ENCODE measurements around the gene PRH2.

PRH2 gene

DNA sequence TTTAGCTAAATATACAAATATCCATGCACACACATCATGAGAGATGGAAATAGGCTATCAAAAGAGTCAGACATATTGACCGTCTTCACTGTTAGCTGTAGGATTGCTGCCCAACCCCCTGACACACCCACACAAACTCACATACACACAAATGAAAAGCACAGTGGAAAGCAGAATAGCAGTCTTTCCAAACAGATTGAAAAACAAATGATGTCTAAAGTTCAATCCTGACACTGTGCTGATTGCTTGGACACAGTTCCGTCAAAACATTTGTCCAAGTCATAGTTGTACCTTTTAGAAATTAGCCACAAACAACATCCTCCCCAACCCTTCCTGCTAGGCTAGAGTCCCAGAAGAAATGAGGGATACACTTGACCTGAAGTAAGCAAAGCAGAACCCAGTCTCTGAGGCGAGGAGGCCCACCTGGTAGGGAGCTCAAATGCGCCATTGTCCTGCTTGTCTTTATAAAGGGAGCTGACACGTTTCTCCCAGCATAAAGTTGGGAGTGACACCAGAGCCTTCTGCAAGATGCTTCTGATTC is at the start of gene PRH2:
Gene PRH2, plus strand, starts transcription at position 491 of the 541 bp plus-strand sequence. Its CDS starts 38 bp downstream, at position 529.
- Histone ChIP-seq H3K36me3 (ENCODE audit: insufficient read depth, low read length) (no peaks in the 10 kb centered on the region), H3K9me3 (ENCODE audit: control insufficient read depth, insufficient read depth, low read length) (no peaks in the 10 kb centered on the region), H3K9ac (ENCODE audit: low read depth, low read length) (no peak within 1 kb of the TSS), H3K4me1 (ENCODE audit: insufficient read depth, low read length) (no peaks in the 10 kb centered on the region)

DNA sequence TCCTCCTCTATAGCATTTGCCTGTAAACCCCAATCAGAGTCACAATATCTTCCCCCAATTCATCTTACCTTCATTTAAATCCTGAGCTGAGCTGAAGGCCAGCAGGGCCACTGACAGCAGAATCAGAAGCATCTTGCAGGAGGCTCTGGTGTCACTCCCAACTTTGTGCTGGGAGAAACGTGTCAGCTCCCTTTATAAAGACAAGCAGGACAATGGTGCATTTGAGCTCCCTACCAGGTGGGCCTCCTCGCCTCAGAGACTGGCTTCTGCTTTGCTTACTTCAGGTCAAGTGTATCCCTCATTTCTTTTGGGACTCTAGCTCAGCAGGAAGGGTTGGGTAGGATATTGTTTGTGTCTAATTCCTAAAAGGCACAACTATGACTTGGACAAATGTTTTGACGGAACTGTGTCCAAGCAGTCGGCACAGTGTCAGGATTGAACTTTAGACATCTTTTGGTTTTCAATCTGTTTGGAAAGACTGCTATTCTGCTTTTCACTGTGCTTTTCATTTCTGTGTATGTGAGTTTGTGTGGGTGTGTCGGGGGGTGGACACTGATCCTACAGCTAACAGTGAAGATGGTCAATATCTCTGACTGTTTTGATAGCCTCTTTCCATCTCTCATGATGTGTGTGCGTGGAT is 44.8 kb upstream of the PRH2 start, which contains the start of gene PRH1:
Gene PRH1, minus strand, starts transcription at position 170 of the 640 bp plus-strand sequence. Its CDS starts 38 bp downstream, at position 132.
- H3K4me1 ChIP-seq (ENCODE audit: insufficient read depth, low read length), result no peaks in the 10 kb centered on the region

DNA sequence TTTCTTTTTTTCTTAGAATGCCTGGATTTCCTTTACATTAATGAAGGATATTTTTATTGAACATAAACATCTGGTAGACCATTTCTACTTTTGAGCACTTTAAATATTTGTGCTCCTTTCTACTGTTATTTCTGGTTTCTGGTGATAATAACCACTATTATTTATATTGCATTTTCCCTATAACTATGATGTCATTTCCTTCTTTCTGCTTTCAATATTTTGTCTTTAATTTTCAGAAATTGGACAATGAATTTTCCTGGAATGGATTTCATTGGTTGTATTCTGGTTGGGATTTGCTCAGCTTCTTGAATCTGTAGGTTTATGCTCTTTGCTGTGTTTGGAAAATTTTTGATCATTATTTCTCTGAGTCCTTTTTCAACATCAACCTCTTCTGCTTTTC is 39.8 kb upstream of the PRH2 start:
- Histone ChIP-seq H3K9ac (ENCODE audit: low read depth, low read length) (no peak overlapping the region), H3K4me1 (ENCODE audit: insufficient read depth, low read length) (no peaks in the 10 kb centered on the region), H3K9me3 (ENCODE audit: control insufficient read depth, insufficient read depth, low read length) (no peaks in the 10 kb centered on the region), H3K36me3 (ENCODE audit: insufficient read depth, low read length) (no peaks in the 10 kb centered on the region)

More for the DNA sequence above, 44.8 kb upstream of the PRH2 start, which contains the start of gene PRH1:
- no peaks in the 10 kb centered on the region for H3K36me3 ChIP-seq (ENCODE audit: insufficient read depth, low read length)
- no peak within 1 kb of the TSS for H3K9ac ChIP-seq (ENCODE audit: low read depth, low read length)
- H3K9me3 ChIP-seq (ENCODE audit: control insufficient read depth, insufficient read depth, low read length), result no peaks in the 10 kb centered on the region

DNA sequence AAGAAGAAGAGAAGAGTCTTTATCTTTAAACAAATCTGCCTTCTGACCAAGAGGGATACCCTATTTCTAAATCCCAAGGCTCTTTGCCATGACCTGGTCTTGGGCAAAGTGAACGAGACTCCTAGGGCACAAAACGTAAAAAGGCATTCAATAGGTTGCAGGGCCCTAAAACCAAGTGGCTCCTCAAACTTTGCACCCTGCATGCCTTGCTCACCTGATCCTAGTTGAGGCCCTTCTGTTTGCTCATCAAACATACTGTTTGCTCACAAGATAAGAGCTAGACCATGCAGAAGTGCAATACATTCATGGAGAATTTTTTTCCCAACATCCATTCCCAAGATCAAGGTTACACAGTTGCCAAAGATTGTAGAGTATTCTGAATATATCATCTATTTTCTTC is 37.1 kb upstream of the PRH2 start:
- Histone ChIP-seq H3K9ac (ENCODE audit: low read depth, low read length) (no peak overlapping the region), H3K9me3 (ENCODE audit: control insufficient read depth, insufficient read depth, low read length) (no peaks in the 10 kb centered on the region), H3K4me1 (ENCODE audit: insufficient read depth, low read length) (no peaks in the 10 kb centered on the region), H3K36me3 (ENCODE audit: insufficient read depth, low read length) (no peaks in the 10 kb centered on the region)

DNA sequence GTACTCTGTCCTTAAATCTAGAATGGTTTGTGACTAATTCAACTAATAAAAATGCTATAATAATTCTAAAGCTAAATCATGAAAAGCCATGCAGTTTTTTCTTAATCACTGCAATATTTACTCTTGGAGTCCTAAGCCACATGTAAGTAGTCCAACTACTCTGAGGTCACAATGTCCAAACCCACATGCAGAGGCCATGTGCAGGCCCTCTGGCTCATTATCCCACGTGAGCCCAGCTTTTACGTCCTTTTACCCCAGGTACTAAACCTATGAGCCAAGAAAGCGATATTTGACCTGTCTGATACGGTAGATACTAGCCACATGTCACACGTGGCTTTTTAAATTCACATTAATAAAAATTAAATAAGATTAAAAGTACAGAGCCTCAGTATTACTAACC is 32.2 kb upstream of the PRH2 start:
- Histone ChIP-seq H3K9me3 (ENCODE audit: control insufficient read depth, insufficient read depth, low read length) (no peaks in the 10 kb centered on the region; the same call in 1 of the 2 replicates), H3K36me3 (ENCODE audit: insufficient read depth, low read length) (no peaks in the 10 kb centered on the region), H3K9ac (ENCODE audit: low read depth, low read length) (no peak overlapping the region), H3K4me1 (ENCODE audit: insufficient read depth, low read length) (no peaks in the 10 kb centered on the region)

DNA sequence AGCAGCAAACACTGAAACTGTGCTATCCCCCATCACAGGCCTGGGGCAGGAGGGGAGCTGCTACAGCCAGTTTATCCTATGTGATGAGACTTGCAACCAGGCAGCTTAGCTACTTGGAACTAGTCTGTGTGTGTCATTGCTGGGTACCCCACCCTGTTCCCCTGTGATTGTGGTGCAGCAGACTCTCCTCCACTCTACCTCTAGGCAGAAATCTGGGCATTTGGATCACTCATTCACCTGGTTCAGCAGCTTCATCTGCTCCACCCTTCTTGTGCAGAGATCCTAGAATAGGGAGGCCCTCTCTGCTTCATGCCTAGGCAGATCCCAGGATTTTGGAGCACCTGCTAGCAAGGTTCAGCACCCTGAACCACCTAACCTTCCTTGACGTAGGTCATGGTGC is 28.5 kb upstream of the PRH2 start:
- Histone ChIP-seq H3K9me3 (ENCODE audit: control insufficient read depth, insufficient read depth, low read length) (peaks cover 9% of the 10 kb centered on the region), H3K4me1 (ENCODE audit: insufficient read depth, low read length) (no peaks in the 10 kb centered on the region), H3K9ac (ENCODE audit: low read depth, low read length) (no peak overlapping the region), H3K36me3 (ENCODE audit: insufficient read depth, low read length) (no peaks in the 10 kb centered on the region; the same call in 1 of the 2 replicates)

DNA sequence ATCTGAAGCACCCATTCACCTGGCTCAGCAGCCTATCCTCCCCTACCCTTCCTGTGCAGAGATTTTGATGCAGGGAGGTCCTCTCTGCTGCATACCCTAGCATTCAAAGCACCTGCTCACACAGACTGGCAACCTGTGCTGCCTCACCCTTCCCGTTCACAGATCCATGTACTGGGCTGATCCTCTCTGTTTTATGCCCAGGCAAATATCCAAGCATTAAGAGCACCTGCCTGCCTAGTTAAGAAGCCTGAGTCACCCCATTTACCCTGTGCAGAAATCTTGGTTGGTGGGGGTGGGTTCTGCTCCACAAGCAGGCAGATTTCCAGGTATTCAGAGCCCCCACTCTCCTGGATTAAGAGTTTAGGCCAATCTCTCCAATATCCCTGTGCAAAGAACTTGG is 28.1 kb upstream of the PRH2 start:
- H3K36me3 ChIP-seq (ENCODE audit: insufficient read depth, low read length), result no peaks in the 10 kb centered on the region; the same call in 1 of the 2 replicates
- H3K9ac ChIP-seq (ENCODE audit: low read depth, low read length), result no peak overlapping the region
- peaks cover 9% of the 10 kb centered on the region for H3K9me3 ChIP-seq (ENCODE audit: control insufficient read depth, insufficient read depth, low read length)
- H3K4me1 ChIP-seq (ENCODE audit: insufficient read depth, low read length), result no peaks in the 10 kb centered on the region

DNA sequence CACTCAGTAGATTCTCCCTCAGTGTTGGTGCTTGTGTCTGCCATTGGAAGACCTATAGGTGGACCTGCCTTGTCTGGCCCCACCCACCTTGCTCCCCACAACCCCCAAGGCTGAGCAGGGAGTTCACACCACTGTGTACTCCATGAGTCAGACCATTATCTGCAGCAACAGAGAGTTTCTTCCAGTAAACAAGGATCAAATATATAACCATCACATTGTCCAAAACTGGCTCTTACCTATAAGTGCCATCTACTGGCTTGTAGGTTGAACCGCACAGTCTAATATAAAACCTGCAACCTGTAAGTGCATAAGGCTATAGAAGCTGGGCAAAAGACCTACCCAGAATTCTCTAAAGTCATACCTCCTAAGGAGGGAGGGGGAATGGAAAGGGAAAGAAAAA is 27.6 kb upstream of the PRH2 start:
- Histone ChIP-seq H3K36me3 (ENCODE audit: insufficient read depth, low read length) (no peaks in the 10 kb centered on the region; the same call in 1 of the 2 replicates), H3K9me3 (ENCODE audit: control insufficient read depth, insufficient read depth, low read length) (peaks cover 9% of the 10 kb centered on the region), H3K4me1 (ENCODE audit: insufficient read depth, low read length) (no peaks in the 10 kb centered on the region), H3K9ac (ENCODE audit: low read depth, low read length) (no peak overlapping the region)

DNA sequence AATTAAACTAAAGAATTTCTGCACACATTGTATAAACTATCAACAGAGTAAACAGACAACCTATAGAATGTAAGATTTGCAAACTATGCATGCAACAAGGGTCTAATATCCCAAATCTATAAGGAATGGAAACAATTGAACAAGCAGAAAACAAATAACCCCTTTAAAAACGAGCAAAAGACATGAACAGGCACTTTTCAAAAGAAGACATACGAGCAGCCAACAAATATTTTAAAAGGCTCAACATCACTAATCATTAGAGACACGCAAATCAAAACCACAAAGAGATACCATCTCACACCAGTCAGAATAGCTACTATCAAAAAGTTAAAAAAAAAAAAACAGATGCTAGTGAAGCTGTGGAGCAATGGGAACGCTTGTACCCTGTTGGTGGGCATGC is 24.4 kb upstream of the PRH2 start:
- no peaks in the 10 kb centered on the region; the same call in 1 of the 2 replicates for H3K36me3 ChIP-seq (ENCODE audit: insufficient read depth, low read length)
- H3K9me3 ChIP-seq (ENCODE audit: control insufficient read depth, insufficient read depth, low read length), result peaks cover 9% of the 10 kb centered on the region
- no peaks in the 10 kb centered on the region for H3K4me1 ChIP-seq (ENCODE audit: insufficient read depth, low read length)
- H3K9ac ChIP-seq (ENCODE audit: low read depth, low read length), result no peak overlapping the region

DNA sequence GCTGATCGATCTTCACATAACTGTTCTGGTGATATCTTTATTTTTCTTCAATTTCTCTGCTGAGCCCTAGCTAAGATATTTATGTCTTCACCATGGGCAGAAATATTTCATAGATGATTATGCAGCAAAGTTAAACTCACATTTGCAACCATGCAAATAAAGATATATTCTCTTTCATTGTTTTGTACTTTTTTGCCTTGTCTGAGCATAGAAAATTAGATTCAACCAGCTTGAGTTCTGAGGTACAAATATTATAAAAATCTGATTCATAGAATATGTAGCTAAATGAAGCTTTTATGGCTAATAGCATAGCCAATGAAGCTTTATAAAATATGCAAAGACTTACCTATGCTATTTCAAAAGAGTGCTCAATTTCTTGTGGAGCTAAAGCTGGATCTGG is 19.6 kb upstream of the PRH2 start, which contains the start of gene TAS2R13:
Gene TAS2R13, minus strand, starts transcription at position 101 of the 400 bp plus-strand sequence. CDS start 264 bp downstream, outside the sequence.
- Histone ChIP-seq H3K9me3 (ENCODE audit: control insufficient read depth, insufficient read depth, low read length) (no peaks in the 10 kb centered on the region; the same call in 1 of the 2 replicates), H3K9ac (ENCODE audit: low read depth, low read length) (no peak within 1 kb of the TSS), H3K36me3 (ENCODE audit: insufficient read depth, low read length) (no peaks in the 10 kb centered on the region; the same call in 1 of the 2 replicates), H3K4me1 (ENCODE audit: insufficient read depth, low read length) (no peaks in the 10 kb centered on the region)

DNA sequence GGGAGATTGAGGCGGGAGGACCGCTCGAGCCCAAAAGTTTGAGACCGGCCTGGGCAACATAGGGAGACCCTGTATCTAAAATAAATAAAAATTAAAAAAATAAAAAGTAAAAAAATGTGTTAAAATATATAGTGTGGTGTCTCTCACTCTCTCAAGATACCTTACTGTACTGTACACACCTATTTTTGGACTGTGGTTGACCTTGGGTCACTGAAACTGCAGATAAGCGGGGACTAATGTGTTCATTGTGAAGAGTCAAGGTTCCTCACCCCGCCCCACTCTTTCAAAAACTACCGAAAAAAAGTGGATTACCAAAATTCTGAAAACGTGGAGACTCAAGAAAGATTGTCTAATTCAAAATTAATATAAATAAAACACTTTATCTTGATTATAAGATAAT is 18.7 kb upstream of the PRH2 start:
- no peaks in the 10 kb centered on the region; the same call in 1 of the 2 replicates for H3K9me3 ChIP-seq (ENCODE audit: control insufficient read depth, insufficient read depth, low read length)
- no peaks in the 10 kb centered on the region for H3K4me1 ChIP-seq (ENCODE audit: insufficient read depth, low read length)
- no peaks in the 10 kb centered on the region for H3K36me3 ChIP-seq (ENCODE audit: insufficient read depth, low read length)
- no peak overlapping the region for H3K9ac ChIP-seq (ENCODE audit: low read depth, low read length)

DNA sequence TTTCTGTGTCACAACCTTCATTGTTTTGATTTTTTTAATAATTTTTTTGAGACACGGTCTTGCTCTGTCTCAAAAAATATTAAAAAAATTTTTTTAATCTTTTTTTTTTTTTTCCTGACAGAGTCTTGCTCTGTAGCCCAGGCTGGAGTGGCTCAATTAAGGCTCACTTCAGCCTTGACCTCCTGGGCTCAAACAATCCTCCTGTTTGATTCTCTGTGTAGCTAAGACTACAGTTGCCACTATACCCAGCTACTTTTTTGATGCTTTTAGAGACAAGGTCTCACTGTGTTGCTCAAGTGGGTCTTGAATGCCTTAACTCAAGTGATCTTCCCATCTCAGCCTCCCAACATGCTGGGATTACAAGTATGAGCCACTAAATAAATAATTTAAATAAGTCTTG is 9.2 kb upstream of the PRH2 start:
- H3K9ac ChIP-seq (ENCODE audit: low read depth, low read length), result no peak overlapping the region
- no peaks in the 10 kb centered on the region for H3K9me3 ChIP-seq (ENCODE audit: control insufficient read depth, insufficient read depth, low read length)
- H3K36me3 ChIP-seq (ENCODE audit: insufficient read depth, low read length), result no peaks in the 10 kb centered on the region
- H3K4me1 ChIP-seq (ENCODE audit: insufficient read depth, low read length), result no peaks in the 10 kb centered on the region

DNA sequence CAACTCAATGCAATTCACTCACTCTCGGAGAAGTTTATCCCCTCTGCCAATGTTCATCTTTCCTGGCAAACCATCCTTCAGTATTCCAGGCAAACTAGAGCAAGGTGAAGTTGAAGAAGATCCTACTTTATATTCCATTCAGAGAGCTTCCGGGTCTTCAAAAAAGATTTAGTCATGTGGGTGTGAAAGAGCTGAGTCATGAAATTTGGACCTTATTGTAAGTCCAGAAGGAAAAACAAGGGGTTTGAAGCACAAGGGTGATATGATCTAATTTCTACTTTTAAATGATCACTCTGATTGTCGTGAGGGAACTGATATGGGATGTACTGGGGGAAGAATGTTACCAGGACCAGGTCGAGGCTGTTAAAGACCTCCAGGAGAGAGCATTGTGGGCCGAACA is 2.8 kb upstream of the PRH2 start:
- H3K36me3 ChIP-seq (ENCODE audit: insufficient read depth, low read length), result no peaks in the 10 kb centered on the region
- H3K4me1 ChIP-seq (ENCODE audit: insufficient read depth, low read length), result no peaks in the 10 kb centered on the region
- no peaks in the 10 kb centered on the region for H3K9me3 ChIP-seq (ENCODE audit: control insufficient read depth, insufficient read depth, low read length)
- H3K9ac ChIP-seq (ENCODE audit: low read depth, low read length), result no peak overlapping the region

DNA sequence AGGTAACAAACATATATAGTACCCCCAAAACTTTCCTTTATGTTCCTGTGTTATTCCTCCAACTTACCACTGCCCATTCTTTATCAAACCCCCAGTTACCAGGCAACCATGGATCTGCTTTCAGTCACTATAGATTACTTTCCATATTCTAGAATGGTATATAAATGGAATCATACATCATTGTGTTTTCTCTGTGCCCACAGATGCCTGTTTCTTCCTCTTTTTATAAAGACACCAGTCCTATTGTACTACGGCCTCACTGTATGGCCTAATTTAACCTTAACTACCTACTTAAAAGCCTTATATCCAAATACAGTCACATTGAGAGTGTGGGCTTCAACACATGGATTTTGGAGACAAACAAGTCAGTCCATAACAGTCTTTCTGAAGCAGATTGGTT is 7.5 kb downstream of the PRH2 start:
- Histone ChIP-seq H3K4me1 (ENCODE audit: insufficient read depth, low read length) (peaks cover 3% of the 10 kb centered on the region; the same call in 1 of the 2 replicates), H3K9ac (ENCODE audit: low read depth, low read length) (no peak overlapping the region), H3K36me3 (ENCODE audit: insufficient read depth, low read length) (no peaks in the 10 kb centered on the region), H3K9me3 (ENCODE audit: control insufficient read depth, insufficient read depth, low read length) (no peaks in the 10 kb centered on the region)

DNA sequence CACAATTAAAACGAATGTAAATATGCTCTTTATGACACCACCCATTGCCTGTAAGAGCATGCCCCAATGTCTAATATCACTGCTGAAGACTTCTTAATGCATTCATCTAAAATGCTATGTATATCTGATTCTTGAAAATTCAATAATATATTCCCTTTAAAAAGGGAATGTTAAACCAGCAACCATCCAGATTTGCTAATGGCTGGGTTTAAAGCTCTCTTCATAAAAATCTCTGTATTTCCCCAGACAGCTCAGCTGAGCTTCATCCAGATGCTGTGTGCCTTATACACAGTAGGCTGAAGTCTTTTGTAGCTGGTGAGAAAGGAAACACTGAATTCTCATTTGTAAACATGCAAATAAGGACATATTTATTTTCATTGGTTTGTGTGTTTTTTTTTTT is 10.1 kb downstream of the PRH2 start, which contains the start of gene TAS2R14:
Gene TAS2R14, minus strand, starts transcription at position 101 of the 400 bp plus-strand sequence. Its CDS starts 56 bp downstream, at position 45.
- peaks cover 3% of the 10 kb centered on the region for H3K9me3 ChIP-seq (ENCODE audit: control insufficient read depth, insufficient read depth, low read length)
- H3K4me1 ChIP-seq (ENCODE audit: insufficient read depth, low read length), result peaks cover 14% of the 10 kb centered on the region; the same call in 1 of the 2 replicates
- H3K36me3 ChIP-seq (ENCODE audit: insufficient read depth, low read length), result no peaks in the 10 kb centered on the region
- no peak within 1 kb of the TSS for H3K9ac ChIP-seq (ENCODE audit: low read depth, low read length)

Data from ES-I3 (cell line).